CD4-positive, alpha-beta T cell treated with Interleukin-10 for 1 hour (primary cell): ENCODE results near the gene AP4E1.
"Not testable (repeated sequence)": the region's sequence is repeated elsewhere in the genome, so short reads cannot be mapped to it uniquely, and the experiment has no call there.

ENCODE experiments used
- DNase-seq: peaks from one replicate; pipeline ENCODE4 v3.0.0-alpha.2; 2020

AP4E1 gene

DNA sequence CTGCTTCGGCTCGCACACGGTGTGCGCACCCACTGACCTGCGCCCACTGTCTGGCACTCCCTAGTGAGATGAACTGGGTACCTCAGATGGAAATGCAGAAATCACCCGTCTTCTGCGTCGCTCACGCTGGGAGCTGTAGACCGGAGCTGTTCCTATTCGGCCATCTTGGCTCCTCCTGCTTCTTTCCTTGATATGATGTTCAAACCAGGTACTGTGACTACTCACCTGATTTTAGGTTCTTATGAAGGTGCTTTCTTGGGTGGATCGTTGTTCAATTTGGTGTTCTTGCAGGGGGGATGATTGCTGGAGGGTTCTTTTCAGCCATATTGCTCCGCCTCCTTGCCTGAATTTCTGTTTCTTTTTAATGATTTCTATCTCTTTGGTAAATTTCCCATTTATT is 129.0 kb downstream of the AP4E1 start:
- not testable (repeated sequence) for DNase-seq

DNA sequence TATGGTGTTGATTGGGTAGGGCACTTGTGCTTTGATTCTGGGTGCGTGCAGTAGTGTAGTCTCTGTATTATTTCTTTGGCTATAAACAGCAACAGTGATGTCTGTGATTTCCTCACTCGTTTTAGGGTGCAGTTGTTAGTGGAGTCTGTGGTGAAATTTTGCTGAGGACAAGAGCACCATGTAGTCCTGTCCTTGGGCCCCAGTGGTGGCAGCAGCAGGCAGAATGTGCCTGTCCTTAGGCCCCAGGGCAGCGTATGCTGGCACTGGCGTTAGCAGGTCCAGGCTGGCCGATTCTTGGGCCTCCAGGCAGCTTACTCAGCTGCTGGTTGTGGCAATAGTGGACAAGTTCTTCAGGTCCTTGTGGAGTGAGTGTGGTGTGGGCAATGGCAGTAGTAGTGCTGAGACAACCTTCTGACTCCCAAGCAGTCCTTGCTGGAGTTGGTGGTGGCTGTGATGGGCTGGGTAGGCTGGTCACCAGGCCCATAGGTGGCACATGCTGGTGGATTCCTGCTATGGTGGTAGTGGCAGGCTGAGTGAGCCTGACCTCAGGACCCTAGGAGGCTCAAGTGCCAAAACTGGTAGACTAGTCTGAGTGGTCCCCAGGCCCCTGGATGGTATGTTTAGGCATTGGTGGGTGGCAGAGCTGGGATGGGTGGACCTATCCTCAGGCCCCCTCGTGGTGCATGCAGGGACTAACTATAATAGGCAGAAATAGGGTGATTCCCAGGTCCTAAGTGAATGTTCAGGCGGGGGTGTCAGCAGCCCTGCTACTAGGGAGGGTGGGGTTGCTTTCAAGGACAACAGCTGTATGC is 129.9 kb downstream of the AP4E1 start:
- DNase-seq: no peak

DNA sequence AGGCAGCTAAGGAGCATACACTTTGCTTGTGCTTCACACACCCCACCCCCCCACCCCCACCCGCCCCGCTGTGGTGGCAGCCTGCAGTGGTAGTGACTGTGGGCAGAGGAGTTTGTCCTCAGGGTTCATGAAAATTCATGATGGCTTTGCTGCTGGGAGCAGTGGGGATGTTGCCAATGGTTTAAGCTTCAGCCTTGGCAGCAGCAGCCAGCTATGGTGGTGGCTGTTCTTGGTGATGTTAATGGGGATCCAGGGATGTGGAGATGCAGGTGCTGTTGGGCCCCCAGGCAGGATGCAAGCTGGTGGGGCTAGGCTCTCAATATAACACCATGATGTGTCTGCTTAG is 130.5 kb downstream of the AP4E1 start:
- DNase-seq: no peak

GRCh38 chr15:51044037-51044727 is 135.7 kb downstream of the AP4E1 start:
- DNase-seq: no peak

- DNase-seq: no peak
Observed at GRCh38 chr15:51046016-51046415, 137.5 kb downstream of the AP4E1 start.

- no peak for DNase-seq
Observed at GRCh38 chr15:51046799-51047449, 138.4 kb downstream of the AP4E1 start.

GRCh38 chr15:51048308-51048707 is 139.8 kb downstream of the AP4E1 start:
- DNase-seq: no peak

DNA sequence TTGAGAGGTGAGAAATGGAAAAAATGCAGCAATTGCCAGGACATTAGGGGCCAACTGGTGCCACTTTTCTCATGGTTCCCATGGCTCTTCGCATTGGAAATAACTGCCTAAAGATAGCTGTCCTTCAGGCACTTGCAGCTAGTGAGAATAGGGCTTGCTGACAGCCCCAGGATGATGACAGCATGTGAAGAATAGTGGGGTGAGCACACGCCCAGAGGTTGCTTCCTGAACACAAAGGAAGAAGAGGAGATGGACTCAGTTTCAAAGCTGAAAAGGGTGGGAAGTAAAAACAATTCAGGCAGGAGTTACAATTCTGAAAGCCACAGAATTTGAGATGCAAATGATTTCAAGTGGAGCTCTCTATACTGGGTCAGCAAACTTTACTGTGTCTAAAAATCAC is 140.6 kb downstream of the AP4E1 start:
- no peak for DNase-seq

DNA sequence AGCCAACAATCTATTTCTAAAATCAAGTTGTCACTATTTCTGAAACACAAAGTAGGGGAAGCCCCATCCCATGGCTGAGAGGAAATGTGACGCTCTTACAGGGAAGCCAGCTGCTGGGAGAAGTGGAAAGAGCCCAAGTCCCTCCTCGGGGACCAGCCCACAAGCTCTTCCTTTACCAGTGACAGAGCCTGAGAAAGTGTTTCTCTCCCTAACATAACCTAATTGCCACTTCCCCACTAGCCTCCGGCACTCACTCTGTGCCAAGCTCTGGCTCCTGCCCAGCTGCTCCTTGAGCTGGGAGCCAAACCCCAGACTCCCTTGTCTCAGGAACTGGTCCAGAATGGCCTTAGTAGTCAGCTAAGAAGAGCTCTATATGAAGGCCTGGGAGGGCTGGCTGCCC is 143.3 kb downstream of the AP4E1 start:
- DNase-seq: no peak

DNA sequence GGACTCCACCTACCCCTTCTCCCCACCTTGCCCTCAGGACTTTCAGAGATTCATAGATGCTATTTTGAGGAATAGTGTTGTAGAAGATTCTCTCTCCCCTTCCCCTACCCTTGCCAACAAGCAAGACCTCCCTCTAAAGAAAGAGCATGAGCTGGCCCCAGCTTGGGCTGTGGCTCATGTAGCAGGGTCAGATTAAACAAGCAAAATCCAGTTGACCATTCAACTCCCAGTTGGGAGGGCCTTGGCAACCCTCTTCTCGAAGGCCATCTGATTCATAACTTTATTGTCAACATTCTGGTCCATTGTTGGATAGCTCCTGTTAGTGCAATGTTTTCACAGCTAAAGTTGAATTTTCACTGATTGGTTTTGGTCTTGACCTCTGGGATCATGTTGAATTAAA is 145.1 kb downstream of the AP4E1 start:
- no peak for DNase-seq

DNA sequence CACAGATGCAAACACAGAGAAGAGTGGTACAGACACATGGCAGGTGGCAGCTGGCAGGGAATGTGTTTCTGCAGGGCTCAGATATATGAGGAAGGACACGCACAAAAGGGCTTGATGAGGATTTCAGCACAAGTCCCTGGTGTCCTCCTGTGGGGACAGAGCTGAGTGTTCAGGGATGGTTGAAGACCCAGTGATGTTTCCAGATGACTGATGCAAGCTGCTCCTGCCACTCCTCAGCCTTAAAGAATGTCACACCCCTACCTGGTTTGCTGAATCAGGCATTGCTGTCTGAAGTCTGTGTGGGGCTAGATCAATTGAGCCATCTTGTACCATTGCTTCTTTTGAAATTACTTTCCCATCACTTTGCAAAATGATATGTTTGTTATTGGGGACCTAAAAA is 146.1 kb downstream of the AP4E1 start:
- DNase-seq: no peak
